GM12891 (cell line): ENCODE data around the gene GAMT.

ENCODE experiments used
- POLR2AphosphoS5 ChIP-seq: IDR thresholded peaks from 2 replicates; pipeline ENCODE4 v1.6.1; 2011; ENCODE audit warnings: low read depth, low read length, control low read depth
- TAF1 ChIP-seq: IDR thresholded peaks from 2 replicates; pipeline ENCODE4 v1.6.1; 2011; ENCODE audit warnings: low read depth, low read length, control low read depth

DNA sequence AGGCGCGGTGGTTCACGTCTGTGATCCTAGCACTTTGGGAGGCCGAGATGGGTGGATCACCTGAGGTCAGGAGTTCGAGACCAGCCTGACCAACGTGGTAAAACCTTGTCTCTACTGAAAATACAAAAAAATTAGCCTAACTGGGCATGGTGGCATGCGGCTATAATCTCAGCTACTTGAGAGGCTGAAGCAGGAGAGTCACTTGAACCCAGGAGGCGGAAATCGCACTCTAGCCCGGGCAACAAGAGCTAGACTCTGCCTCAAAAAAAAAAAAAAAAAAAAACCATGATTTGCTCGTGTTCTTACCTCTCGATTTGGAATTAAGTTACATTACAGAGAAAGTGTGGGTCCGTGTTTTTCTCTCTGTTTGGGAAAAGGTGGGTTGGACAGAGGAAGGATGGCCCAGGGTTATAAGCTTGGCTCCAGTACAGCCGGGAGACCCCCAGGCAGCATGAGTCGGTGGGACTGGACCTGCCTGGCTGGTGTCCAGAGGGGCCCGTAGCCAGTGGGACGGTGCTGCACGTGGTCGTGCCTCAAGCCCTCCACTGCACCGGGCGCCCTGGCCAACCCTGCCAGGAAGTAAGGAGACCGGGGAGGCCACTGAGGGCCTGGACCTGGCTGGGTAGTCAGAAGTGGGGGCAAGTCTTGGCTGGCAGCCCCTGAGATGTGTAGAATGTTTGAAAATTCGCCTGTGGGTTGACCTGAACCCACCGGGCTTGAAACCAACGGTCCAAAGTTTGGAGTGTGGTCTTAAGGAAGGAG is 40.5 kb upstream of the GAMT start:
- TF ChIP-seq POLR2AphosphoS5 (no peak; the same call in 1 of the 2 replicates), TAF1 (no peak)
